Mesothelial cell of epicardium (in vitro differentiated cells): ENCODE measurements around the gene SERPING1. TPM values are rescaled to one million over a fixed set of nuclear protein-coding genes. Genes with fewer than 3 reads are reported as not detected.

Source experiments
- DNase-seq, 2 experiments: peaks; one replicate each; pipeline ENCODE4 v3.0.0; 2021; ENCODE audit warnings: low spot score in 2 of 2; ENCODE audit not compliant: unreplicated experiment in 2 of 2
- H3K27ac Mint-ChIP-seq: 2 replicates; pipeline ENCODE4 v1.8.0; 2021; ENCODE audit warnings: mixed read lengths
- H3K27me3 Mint-ChIP-seq: 2 replicates; pipeline ENCODE4 v1.8.0; 2021; ENCODE audit warnings: low read depth, mixed read lengths
- H3K36me3 Mint-ChIP-seq: 2 replicates; pipeline ENCODE4 v1.8.0; 2021; ENCODE audit warnings: mixed read lengths
- H3K4me1 Mint-ChIP-seq: 2 replicates; pipeline ENCODE4 v1.8.0; 2021; ENCODE audit warnings: mixed read lengths
- H3K4me3 Mint-ChIP-seq: 2 replicates; pipeline ENCODE4 v1.8.0; 2021; ENCODE audit warnings: mild to moderate bottlenecking, moderate library complexity, mixed read lengths
- H3K9me3 Mint-ChIP-seq: 2 replicates; pipeline ENCODE4 v1.8.0; 2021; ENCODE audit warnings: mixed read lengths
- total RNA-seq: library from RNA; stranded (reverse); gene quantifications from 3 replicates; pipeline ENCODE4 v1.2.1, GENCODE V29; 2021
- TF ChIP-seq, protein P1 (sequence below): fragments of 200-600 bp; sonication (generic); IDR thresholded peaks from one replicate; pipeline ENCODE4 v1.5.0; 2021; ENCODE audit warnings: antibody characterized with exemption; ENCODE audit not compliant: unreplicated experiment

SERPING1 gene
- total RNA-seq, 1 donor from 2014 or later: 136 TPM

DNA sequence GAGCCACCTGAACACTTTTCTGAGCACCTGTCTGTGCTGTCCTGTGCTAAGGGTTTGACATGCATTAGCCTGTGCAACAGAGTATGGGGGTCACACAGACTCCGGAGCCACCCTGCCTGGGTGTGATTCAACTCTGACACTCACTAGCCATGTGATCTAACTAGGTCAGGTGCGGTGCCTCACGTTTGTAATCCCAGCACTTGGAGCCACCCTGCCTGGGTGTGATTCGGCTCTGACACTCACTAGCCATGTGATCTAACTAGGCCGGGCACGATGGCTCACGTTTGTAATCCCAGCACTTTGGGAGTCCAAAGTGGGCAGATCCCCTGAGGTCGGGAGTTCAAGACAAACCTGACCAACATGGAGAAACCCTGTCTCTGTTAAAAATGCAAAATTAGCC, 41.4 kb upstream of the SERPING1 start:
- H3K4me1 Mint-ChIP-seq: no peaks in the 10 kb centered on the region
- DNase-seq: no peak
- no peaks in the 10 kb centered on the region for H3K9me3 Mint-ChIP-seq
- H3K27me3 Mint-ChIP-seq: no peaks in the 10 kb centered on the region
- TF ChIP-seq, protein P1, sequence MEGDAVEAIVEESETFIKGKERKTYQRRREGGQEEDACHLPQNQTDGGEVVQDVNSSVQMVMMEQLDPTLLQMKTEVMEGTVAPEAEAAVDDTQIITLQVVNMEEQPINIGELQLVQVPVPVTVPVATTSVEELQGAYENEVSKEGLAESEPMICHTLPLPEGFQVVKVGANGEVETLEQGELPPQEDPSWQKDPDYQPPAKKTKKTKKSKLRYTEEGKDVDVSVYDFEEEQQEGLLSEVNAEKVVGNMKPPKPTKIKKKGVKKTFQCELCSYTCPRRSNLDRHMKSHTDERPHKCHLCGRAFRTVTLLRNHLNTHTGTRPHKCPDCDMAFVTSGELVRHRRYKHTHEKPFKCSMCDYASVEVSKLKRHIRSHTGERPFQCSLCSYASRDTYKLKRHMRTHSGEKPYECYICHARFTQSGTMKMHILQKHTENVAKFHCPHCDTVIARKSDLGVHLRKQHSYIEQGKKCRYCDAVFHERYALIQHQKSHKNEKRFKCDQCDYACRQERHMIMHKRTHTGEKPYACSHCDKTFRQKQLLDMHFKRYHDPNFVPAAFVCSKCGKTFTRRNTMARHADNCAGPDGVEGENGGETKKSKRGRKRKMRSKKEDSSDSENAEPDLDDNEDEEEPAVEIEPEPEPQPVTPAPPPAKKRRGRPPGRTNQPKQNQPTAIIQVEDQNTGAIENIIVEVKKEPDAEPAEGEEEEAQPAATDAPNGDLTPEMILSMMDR: no peak
- H3K36me3 Mint-ChIP-seq: peaks cover 23% of the 10 kb centered on the region
- no peak overlapping the region for H3K4me3 Mint-ChIP-seq
- H3K27ac Mint-ChIP-seq: no peak overlapping the region

DNA sequence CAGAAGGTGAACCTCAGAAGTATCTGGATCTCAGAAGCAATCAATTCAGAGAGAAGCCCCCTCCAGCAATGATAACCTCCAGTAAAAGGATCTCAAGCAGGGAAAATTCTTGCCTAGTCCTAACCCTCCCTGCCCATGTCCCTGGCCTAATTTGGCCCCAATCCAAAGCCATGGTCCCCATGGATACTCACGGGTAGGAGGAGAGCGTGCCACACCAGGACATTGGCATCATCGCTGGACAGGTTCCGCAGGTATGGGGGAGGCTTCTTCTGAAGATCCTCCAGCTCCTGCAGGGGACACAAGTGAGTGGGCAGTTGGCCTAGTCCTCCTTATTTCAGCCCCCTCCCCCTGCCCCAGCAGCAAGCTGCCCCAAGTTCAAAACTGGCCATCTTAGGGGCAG, 37.3 kb upstream of the SERPING1 start:
- DNase-seq: no peak
- Mint-ChIP-seq H3K27me3 (no peaks in the 10 kb centered on the region), H3K36me3 (peaks cover 13% of the 10 kb centered on the region), H3K27ac (no peak overlapping the region), H3K4me3 (no peak overlapping the region), H3K9me3 (no peaks in the 10 kb centered on the region), H3K4me1 (peaks cover 2% of the 10 kb centered on the region)
- TF ChIP-seq, protein P1: no peak

DNA sequence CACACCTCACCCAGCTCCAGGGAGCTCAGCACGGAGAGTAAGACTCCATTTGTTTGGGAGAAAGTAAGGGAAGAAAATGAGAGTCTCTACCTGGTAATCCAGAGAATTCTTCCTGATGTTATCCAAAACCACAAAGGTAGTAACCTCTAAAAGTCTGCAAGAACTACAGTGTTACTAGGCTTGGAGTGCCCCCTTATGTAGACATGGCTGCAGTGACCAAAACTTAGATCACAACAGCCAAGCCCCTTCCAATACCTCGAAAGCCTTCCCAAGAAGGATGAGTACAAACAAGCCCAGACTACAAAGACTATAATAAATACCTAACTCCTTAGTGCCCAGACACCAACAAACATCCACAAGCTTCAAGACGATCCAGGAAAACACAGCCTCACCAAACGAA, 34.9 kb upstream of the SERPING1 start:
- H3K4me1 Mint-ChIP-seq: peaks cover 18% of the 10 kb centered on the region
- H3K27me3 Mint-ChIP-seq: no peaks in the 10 kb centered on the region
- TF ChIP-seq, protein P1: no peak
- H3K4me3 Mint-ChIP-seq: no peak overlapping the region
- peaks cover 4% of the 10 kb centered on the region for H3K36me3 Mint-ChIP-seq
- DNase-seq: no peak
- no peaks in the 10 kb centered on the region for H3K9me3 Mint-ChIP-seq
- H3K27ac Mint-ChIP-seq: no peak overlapping the region

DNA sequence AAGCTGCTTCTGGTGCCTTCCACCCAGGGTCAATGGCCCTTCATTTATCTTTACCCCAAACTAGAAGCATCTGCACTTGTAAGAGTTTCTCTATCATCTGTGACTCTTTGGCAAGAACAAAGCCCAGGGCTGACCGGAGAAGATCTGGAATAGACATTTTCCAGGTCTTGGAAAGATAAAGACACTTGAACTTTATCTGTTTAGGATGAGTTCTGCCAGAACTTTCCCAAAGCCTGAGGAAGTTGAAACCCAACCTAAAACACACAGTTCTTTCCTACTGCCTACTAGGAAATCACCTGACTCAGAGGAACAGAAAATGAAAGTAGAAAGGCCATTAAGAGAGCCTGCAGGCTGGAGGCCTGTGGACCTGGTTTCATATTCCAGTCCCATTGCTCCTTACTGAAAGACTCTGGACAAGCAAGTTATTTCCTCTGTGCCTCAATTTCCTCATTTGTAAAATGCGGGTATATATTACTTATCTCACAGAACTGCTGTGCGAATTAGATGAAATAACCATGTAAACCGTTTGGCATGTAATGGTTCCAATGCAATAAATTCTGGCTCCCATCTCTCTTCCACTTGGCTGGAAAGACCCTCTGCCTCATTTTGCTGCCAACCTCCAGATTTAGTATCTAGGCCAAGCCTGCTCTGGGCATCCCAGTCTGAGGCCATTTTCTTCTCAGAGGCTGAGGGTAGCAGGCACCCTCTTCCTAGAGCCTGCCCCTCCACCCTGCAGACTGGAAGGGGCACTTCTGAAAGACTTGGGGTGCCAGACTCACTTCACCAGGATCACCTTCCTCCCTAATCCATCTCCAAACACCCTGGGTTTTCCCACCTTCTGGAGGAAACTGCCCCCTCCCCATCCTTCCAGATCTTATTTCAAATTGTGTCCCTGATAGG, 31.2 kb upstream of the SERPING1 start:
- peaks cover 21% of the 10 kb centered on the region for H3K4me1 Mint-ChIP-seq

DNA sequence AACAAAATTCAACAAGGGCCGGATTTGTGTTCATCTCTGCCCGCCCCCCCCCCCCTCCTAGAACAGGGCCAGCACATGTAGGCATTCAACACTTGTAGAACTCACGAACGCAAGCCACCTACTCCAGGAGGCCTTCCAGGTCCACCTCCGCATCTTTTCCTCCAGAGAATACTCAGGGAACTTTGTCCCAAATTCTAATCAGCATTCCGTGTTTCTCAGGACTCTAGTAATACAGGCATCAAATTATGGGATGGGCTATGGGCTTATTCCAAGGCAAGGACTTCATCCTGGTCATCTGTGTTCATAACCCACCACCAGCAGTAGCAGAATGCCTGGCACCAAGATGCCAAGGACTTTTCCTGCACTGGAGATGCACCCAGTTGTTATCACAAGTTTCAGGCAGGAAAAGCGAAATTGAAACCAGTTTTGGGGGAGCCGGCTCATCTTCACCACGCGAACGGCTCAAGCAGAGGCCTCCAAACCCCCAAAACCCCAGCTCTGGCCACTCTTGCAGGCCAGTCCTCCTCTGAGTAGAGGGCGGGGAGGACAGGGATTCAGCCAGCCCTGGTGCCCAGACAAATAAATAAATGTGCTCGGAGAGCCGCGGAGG, 30.5 kb upstream of the SERPING1 start:
- Mint-ChIP-seq H3K4me3 (peak overlapping the region; percentile 82), H3K27me3 (no peaks in the 10 kb centered on the region), H3K9me3 (no peaks in the 10 kb centered on the region), H3K27ac (peak overlapping the region; percentile 79), H3K36me3 (no peaks in the 10 kb centered on the region), H3K4me1 (peaks cover 21% of the 10 kb centered on the region)
- DNase-seq: no peak
- TF ChIP-seq, protein P1: no peak

More for the DNA sequence above, 31.2 kb upstream of the SERPING1 start:
- DNase-seq: no peak
- TF ChIP-seq, protein P1: no peak
- Mint-ChIP-seq H3K4me3 (peak overlapping the region; percentile 82), H3K9me3 (no peaks in the 10 kb centered on the region), H3K27me3 (no peaks in the 10 kb centered on the region), H3K27ac (peak overlapping the region; percentile 80), H3K36me3 (no peaks in the 10 kb centered on the region)
